ENCODE data around the gene SMR3A.

- no peak for TF ChIP-seq GATA2 (IDR thresholded peaks at IDR 0.05; ENCODE audit: low read depth, low read length)
- TF ChIP-seq GATA3 (IDR thresholded peaks at IDR 0.05; ENCODE audit: low read depth, low read length) = no peak
Observed at GRCh38 chr4:70397580-70397979, 37.0 kb downstream of the SMR3A start, which contains the start of gene OPRPN.
